ENCODE results near the gene C5AR1.
"Not testable (repeated sequence)": the region's sequence is repeated elsewhere in the genome, so short reads cannot be mapped to it uniquely, and the experiment has no call there.

The C5AR1 gene

DNA sequence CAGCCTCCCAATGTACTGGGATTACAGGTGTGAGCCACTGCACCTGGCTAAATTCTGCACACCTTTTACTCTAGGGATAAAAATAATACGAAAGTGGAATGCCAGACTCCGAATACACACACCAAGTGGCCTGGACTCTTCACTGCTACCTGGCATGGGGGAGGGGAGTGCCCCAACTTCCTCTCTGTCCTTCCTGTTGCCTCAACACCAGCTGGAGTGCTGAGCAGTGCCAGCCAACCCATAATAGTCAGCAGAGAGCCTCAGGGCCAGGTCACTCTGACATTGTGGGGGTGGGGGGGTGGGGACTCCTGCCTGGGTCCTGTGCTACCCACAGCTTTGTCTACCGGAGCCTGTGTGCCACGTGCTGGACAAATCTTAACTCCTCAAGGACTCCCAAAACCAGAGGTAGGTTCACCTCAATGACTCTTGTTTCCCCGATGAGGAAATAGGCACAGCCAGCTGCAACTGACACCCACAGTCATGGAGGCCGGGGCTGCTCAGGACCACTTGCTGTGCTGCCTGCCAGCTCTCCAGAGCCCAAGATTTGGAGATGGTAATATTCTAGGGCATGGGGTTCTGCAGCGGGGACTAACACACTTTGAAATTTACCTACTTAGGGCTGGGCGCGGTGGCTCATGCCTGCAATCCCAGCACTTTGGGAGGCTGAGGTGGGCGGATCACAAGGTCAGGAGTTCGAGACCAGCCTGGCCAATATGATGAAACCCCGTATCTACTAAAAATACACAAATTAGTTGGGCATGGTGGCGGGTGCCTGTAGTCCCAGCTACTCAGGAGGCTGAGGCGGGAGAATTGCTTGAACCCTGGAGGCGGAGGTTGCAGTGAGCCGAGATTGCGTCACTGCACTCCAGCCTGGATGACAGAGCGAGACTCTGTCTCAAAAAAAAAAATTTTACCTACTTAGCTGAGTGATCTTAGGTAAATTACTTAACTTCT, 27.4 kb downstream of the C5AR1 start:
- DNase-seq: not testable (repeated sequence)

DNA sequence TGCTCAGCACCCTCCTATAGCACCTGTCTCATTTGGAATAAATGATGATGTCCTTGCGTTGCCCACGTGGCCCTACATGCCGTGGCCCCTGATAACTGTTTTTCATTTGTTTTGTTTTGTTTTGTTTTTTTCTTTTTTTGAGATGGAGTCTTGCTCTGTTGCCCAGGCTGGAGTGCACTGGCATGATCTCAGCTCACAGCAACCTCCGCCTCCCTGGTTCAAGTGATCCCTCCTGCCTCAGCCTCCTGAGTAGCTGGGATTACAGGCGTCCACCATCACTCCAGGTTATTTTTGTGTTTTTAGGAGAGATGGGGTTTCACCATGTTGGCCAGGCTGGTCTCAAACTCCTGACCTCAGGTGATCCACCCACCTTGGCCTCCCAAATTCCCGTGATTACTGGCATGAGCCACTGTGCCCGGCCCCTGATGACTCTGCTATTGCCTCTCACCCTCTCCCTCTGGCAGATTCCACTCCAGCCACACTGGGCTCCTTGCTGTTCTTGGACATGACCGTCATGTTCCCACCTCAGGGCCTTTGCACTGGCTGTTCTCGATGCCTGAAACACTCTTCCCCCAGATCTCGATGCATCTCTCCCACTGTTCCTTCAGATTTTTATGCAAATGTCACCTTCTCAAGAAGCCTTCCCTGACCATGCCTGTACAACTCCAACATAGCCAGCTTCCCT, 29.7 kb downstream of the C5AR1 start:
- no peak for DNase-seq

DNA sequence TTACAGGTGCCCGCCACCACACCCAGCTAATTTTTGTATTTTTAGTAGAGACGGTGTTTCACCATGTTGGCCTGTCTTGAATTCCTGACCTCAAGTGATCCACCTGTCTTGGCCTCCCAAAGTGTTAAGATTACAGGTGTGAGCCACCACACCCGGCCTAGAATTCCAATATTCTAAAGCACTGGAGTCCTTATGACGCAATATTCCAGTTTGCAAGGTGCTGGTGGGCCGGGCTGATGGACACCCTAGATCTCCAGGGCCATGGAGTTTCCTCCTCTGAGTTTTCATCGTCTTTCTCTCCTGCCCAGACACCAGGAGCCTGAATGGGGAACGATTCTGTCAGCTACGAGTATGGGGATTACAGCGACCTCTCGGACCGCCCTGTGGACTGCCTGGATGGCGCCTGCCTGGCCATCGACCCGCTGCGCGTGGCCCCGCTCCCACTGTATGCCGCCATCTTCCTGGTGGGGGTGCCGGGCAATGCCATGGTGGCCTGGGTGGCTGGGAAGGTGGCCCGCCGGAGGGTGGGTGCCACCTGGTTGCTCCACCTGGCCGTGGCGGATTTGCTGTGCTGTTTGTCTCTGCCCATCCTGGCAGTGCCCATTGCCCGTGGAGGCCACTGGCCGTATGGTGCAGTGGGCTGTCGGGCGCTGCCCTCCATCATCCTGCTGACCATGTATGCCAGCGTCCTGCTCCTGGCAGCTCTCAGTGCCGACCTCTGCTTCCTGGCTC, 31.0 kb downstream of the C5AR1 start:
- no peak for DNase-seq

DNA sequence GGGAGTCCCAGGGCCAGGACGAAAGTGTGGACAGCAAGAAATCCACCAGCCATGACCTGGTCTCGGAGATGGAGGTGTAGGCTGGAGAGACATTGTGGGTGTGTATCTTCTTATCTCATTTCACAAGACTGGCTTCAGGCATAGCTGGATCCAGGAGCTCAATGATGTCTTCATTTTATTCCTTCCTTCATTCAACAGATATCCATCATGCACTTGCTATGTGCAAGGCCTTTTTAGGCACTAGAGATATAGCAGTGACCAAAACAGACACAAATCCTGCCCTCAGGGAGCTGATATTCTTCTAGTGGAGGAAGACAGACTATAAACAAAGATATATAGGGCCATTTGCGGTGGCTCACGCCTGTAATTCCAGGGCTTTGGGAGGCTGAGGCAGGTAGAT, 32.1 kb downstream of the C5AR1 start:
- no peak for DNase-seq

DNA sequence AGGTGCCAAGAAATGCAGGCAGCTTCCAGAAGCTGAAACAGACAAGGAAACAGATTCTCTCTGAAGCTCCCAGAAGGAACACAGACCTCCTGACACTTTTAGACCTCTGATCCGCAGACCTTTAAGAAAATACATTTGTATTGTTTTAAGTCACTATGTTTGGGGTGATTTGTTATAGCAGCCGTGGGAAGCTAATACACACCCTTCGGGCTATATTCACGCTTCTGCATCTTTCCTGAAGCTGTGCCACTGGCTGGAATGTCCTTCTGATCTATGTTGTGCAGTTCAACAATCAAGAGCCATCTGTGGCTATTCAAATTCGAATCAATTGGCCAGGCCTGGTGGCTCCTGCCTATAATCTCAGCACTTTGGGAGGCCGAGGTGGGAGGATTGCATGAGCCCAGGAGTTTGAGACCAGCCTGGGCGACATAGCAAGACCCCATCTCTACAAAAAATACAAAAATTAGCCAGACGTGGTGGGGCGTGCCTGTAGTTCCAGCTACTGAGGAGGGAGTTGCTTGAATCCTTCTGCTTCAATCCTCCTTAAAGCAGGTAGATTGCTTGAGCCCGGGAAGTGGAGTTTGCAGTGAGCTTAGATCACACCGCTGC, 33.6 kb downstream of the C5AR1 start:
- DNase-seq: no peak

- DNase-seq: no peak
Observed at GRCh38 chr19:47344425-47344824, 34.8 kb downstream of the C5AR1 start.

GRCh38 chr19:47346024-47346423, 36.4 kb downstream of the C5AR1 start:
- DNase-seq: not testable (repeated sequence)

GRCh38 chr19:47348819-47349795, 39.4 kb downstream of the C5AR1 start, which contains the start of gene DHX34:
DHX34 (plus strand) TSS chr19:47349315; CDS start chr19:47353031, 3,716 bp downstream.
- peak; percentile 99 for DNase-seq

DNA sequence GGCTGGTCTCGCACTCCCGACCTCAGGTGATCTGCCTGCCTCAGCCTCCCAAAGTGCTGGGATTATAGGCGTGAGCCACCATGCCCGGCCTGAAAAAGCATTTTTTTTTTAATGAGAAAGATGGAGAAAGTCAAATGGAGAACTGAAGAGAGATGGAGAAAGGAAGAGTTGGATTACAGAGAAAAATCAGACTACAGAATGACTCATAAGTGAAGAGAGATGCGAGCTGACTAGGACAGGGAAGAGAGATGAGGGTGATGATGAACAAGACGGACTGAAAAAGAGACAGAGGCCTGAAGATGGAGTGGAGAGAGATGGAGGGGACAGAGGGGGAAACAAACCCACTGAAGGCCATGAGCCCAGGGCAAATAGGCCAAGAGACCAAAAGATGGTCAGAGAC, 41.0 kb downstream of the C5AR1 start:
- no peak for DNase-seq

DNA sequence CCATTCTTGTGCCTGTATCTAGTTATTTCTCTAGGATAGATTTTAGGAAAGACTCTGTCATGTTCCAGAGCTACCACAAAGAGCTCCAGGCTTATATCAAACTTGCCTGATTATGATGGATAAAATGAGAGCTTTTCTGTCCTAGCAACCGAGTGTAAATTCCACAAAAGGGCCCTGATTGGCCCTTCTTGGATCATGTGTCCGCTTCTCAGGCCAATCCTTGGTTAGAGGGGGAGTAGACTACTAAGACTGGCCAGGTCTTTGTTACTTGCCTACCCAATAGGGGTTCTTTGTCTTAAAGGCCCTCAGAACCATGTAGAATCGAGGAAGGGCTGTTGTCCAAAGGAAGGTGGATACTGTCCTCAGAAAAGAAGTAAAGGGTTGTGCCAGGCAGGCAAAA, 41.9 kb downstream of the C5AR1 start:
- peak; percentile 9 for DNase-seq

GRCh38 chr19:47352095-47352494, 42.4 kb downstream of the C5AR1 start:
- no peak for DNase-seq

DNA sequence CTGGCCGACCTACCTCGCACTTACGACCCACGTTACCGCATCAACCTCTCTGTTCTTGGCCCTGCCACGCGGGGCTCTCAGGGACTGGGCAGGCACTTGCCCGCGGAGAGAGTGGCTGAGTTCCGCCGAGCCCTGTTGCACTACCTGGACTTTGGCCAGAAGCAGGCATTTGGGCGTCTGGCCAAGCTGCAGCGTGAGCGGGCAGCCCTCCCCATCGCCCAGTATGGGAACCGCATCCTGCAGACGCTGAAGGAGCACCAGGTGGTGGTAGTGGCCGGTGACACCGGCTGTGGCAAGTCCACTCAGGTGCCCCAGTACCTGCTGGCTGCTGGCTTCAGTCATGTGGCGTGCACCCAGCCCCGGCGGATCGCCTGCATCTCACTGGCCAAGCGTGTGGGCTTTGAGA, 43.6 kb downstream of the C5AR1 start:
- no peak for DNase-seq

GRCh38 chr19:47356900-47357299, 47.2 kb downstream of the C5AR1 start:
- DNase-seq: no peak

- DNase-seq: no peak
Observed at GRCh38 chr19:47357788-47358680, 48.4 kb downstream of the C5AR1 start.

DNA sequence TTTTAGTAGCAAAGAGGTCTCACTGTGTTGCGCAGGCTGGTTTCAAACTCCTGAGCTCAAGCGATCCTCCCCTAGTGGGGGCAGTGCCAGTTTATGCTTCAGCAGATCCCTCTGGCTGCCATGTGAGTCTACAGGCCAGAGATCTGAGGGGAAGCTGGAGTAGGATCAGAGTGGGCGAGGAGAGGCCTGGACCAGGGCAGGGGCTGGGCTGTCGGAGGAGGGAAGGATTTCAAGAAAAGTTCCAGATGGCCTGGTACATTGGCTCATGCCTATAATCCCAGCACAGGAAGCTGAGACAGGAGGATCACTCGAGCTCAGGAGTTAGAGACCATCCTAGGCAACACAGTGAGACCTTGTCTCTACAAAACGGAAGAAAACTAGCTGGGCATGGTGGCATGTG, 49.3 kb downstream of the C5AR1 start:
- DNase-seq: no peak

- no peak for DNase-seq
Observed at GRCh38 chr19:47362321-47362720, 52.7 kb downstream of the C5AR1 start.

- DNase-seq: no peak
Observed at GRCh38 chr19:47363758-47364531, 54.3 kb downstream of the C5AR1 start.

GRCh38 chr19:47365455-47365854, 55.8 kb downstream of the C5AR1 start:
- not testable (repeated sequence) for DNase-seq

GRCh38 chr19:47370045-47370611, 60.5 kb downstream of the C5AR1 start:
- DNase-seq: peak; percentile 80

Measured in fibroblast of upper back skin (primary cell).